ENCODE data around the gene PRICKLE2.

The PRICKLE2 gene

GRCh38 chr3:64125561-64125960 lies 99.7 kb downstream of the PRICKLE2 start:
- no peak for DNase-seq

- no peak for DNase-seq
Observed at GRCh38 chr3:64123931-64124330, 101.3 kb downstream of the PRICKLE2 start.

GRCh38 chr3:64122476-64122875 lies 102.8 kb downstream of the PRICKLE2 start:
- no peak for DNase-seq

DNA sequence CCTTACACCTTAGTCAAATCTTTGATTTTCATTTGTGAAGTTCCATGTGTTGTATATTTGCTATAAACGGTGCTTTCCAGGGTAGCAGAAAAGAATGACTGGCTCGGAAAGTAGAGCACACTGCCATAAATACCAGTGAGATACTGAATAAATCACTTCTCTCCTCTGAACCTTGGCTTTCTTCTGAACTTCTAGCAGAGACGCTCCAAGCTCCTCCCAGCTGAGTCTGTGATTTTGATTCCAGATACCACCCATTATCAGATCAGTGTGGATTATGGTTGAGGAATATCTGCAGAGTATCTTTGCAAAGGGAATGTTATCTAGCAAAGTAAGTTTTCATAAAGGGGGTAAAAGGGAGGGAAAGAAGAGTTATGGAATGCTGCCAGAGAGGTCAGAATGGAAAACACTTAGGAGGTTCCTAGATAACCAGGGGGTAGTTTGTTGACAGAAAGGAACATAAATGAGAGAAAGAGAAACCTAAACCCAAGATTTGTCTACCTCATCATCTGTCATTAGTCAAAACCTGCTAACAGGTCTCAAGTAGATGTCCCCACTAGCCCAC lies 103.4 kb downstream of the PRICKLE2 start:
- no peak for DNase-seq

DNA sequence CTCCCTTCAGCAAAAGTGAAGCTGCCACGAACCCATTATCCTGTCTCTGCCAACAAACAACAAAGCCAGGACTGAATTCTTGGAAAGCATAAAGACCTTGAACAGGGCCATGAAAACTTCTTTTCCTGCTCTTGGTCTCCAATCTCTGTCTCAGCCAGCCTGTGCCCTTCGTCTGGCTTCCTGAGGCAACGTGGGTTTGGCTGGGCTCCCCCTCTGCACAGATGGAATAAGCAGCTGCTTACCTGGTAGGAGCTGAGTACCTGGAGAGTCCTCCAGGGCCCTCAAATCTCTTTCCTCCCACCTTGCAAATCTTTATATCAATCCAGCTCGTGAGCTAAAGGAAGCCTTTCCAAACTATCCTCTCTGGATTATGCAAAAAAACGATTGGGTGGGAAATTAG lies 104.4 kb downstream of the PRICKLE2 start:
- no peak for DNase-seq

- DNase-seq: no peak
Observed at GRCh38 chr3:64117483-64117882, 107.8 kb downstream of the PRICKLE2 start.

DNA sequence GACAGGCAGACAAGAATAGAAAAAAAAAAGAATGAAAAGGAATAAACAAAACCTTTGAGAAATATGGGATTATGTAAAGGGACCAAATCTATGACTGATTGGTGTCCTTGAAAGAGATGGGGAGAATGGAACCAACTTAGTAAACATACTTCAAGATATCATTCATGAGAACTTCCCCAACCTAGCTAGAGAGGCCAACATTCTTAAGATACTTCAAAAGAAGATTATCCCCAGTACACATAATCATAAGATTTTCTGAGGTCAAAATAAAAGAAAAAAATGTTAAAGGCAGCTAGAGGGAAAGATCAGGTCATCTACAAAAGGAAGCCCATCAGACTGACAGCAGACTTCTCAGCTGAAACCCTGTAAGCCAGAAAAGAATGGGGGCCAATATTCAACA lies 110.6 kb downstream of the PRICKLE2 start:
- DNase-seq: no peak

GRCh38 chr3:64111872-64112271 lies 113.4 kb downstream of the PRICKLE2 start:
- no peak for DNase-seq

DNA sequence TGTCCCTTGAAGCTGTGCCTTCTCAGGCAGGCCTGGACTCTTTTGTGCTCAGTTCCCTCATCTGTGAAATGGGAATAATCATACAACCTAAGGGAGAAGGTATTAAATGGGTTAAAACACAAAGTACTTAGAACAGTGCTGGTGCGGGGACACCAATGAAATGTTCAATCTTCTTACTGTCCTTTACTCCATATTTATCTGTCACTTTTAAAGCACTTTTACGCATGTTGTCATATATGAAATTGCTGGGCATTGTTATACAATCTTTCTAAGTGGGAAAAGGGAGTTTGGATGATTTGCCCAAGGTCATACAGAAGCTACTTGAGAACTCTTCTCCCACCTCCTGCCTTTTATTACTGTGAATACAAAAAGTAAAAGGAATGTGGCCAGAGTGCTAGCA lies 114.2 kb downstream of the PRICKLE2 start:
- DNase-seq: no peak

- DNase-seq: no peak
Observed at GRCh38 chr3:64110071-64110470, 115.2 kb downstream of the PRICKLE2 start.

DNA sequence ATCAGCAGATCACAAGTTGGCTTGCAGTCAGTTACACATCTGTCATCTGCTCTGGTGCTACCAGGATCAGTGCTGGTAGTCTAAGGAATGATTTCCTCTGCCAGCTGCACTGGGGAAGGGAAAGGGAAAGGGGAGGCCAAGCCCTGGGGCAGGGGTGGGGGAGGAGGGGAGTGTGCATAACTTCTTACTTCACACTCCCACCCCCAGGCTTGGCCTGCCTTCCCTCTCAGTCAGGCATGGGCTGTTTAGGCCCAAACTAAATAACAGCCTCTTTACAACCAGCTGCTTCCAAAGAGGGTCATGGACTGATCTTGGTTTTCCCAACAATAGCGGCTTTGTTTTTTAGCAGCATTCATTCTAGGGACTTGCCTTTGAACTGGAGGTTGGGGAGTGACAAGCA lies 115.8 kb downstream of the PRICKLE2 start:
- DNase-seq: no peak

- no peak for DNase-seq
Observed at GRCh38 chr3:64108784-64109317, 116.4 kb downstream of the PRICKLE2 start.

DNA sequence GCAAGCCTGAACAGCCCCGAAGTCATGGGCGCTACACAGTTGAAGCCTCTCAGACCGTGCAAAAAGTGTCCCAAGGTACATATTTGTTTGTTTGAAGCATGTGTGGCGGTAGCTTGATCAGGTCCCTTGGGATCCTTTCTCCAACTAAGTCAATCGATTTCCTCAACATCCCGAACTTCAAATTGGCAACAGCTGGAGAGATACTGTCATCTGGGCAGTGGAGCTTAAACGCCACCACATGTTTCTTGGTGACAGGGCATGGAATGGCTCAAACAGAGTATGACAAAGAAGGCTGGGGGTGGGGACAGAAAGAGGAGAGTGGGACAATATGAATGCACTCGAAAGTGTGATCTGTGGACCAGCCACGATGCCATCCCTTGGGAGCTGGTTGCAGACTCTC lies 117.0 kb downstream of the PRICKLE2 start:
- DNase-seq: no peak

GRCh38 chr3:64107190-64107589 lies 118.1 kb downstream of the PRICKLE2 start:
- DNase-seq: no peak

- DNase-seq: no peak
Observed at GRCh38 chr3:64105816-64106215, 119.5 kb downstream of the PRICKLE2 start.

DNA sequence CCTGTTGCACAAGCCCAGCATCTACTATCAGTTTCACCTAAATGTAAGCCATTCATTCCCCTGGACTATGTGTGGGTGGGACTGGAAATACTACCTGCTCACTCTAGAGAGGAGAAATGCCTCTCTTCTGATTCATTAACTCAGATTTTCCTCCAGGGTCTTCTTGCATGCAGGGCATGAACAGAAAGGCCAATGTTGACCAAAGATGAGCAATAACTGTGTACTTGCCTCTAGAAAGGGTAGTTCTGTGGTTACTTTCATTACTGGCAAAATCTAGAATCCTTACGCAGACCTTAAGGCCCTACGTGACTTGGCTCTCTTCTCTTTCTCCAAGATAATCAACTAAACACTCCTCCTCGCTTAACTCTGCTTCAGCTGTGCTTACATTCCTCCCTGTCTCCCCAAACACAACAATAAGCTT lies 120.6 kb downstream of the PRICKLE2 start:
- no peak for DNase-seq

GRCh38 chr3:64104006-64104405 lies 121.3 kb downstream of the PRICKLE2 start:
- DNase-seq: no peak

DNA sequence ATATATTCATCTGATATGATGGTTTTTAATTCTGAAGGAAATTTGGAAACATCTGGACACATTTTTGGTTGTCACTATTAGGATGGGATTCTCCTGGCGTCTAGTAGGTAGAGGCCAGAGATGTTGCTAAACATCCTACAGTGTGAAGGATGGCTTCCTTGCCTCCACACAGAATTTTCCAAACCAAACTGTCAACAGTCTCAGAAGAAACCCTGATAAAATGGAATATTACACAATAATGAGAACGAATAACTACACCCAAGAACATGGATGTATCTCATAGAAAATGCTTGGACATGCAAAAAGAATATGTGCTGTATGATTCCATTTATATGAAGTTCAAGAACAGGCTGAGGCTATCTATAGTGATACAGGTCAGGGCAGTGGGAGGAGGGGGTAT lies 122.1 kb downstream of the PRICKLE2 start:
- no peak for DNase-seq

DNA sequence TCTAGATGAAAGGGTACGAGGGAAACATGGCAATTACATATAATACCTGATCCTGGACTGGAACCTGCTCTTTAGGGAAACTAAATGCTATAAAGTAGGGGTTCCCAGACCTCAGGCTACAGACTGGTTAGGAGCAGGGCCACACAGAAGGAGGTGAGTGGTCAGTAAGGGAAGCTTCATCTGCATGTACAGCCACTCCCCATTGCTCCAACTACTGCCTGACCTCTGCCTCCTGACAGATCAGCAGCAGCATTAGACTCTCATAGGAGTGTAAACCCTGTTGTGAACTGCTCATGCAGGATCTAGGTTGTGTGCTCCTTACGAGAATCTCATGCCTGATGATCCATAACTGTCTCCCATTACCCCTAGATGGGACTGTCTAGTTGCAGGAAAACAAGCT lies 123.1 kb downstream of the PRICKLE2 start:
- no peak for DNase-seq

GRCh38 chr3:64099316-64099715 lies 126.0 kb downstream of the PRICKLE2 start:
- no peak for DNase-seq

GRCh38 chr3:64098670-64099069 lies 126.6 kb downstream of the PRICKLE2 start:
- DNase-seq: no peak

GRCh38 chr3:64097920-64098319 lies 127.3 kb downstream of the PRICKLE2 start:
- DNase-seq: no peak

- no peak for DNase-seq
Observed at GRCh38 chr3:64095802-64096201, 129.5 kb downstream of the PRICKLE2 start.

DNA sequence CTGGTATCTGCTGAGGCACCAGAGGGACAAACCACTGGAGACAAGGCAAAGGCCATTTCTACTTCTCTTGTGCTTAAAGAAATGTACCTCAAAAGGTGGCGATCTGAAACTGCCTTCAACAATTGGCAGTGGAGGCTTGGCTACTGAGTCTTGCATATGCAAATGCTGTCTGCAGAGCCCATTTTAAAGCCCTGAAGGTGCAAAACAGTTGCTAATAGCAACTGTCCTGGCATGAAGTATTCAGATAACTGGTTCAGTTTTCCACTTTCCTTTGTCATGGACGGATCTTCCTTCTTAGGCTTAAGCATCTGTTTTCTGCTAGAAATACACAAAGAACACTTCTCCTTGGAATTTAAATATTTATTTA lies 130.6 kb downstream of the PRICKLE2 start:
- no peak for DNase-seq

Data from NCI-H510A treated with DMSO at 0.1 percent for 48 hours (cell line).